ENCODE measurements around the gene CBARP. TPM values are rescaled to one million over a fixed set of nuclear protein-coding genes. Genes with fewer than 3 reads are reported as not detected.

Gene CBARP
- total and polyA plus RNA-seq, 2 of the 13 experiments (the other 11 are each of a cell fraction or from before 2014, with no cell fraction given): 1.2 to 1.4 TPM

DNA sequence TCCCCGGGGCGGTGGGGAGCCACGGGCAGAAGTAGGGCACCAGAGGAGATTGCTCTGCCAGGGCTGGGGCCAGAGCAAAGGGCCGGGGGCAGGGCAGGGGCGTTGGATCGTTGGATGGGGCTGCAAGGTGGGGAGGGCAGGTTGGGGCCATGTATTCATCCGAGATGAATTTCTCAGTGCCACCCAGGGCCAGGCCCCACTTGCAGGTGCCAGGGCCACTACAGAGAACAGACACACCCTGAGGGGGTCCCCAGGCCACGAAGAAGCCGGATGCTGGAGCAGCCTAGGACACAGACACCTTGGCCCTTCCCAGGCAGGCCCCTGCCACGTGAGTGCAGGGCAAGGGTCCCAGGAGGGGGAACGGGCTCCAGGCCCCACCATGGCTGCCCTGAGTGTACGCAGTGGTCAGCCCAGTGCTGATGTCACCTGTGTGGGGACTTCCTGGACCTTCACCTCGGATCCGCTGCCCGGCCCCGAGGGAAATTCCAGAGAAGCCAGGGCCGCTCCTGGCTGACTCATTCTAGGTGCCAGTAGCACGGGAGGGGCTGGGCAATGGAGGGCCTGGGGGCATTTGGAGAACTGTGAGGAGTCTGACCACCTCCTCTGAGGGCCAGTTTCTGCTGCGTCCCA is 54.1 kb downstream of the CBARP start (continued):
- TF ChIP-seq MEF2D (CRISPR knock-in tag; IDR thresholded peaks at IDR 0.05) (peak; percentile 38), ASH2L (IDR thresholded peaks at IDR 0.05; ENCODE audit: insufficient read length, low read depth, low read length) (no peak), ZNF543 (CRISPR knock-in tag; IDR thresholded peaks at IDR 0.05) (no peak), ATAD3A (CRISPR knock-in tag; IDR thresholded peaks at IDR 0.05) (no peak), DMAP1 (CRISPR knock-in tag; IDR thresholded peaks at IDR 0.05) (peak; percentile 44; the same call in 1 of the 2 replicates), ZNF235 (CRISPR knock-in tag; IDR thresholded peaks at IDR 0.05; ENCODE audit: borderline replicate concordance) (0 out of 2 replicates have a peak, but pooled peaks have one; percentile 53), POGZ (CRISPR knock-in tag; IDR thresholded peaks at IDR 0.05) (0 out of 2 replicates have a peak, but pooled peaks have one; percentile 19), REL (CRISPR knock-in tag; conservative IDR thresholded peaks at IDR 0.05) (no peak), FOSL2 (CRISPR knock-in tag; IDR thresholded peaks at IDR 0.05) (peak; percentile 95), KLF13 (CRISPR knock-in tag; IDR thresholded peaks at IDR 0.05) (no peak), KDM3A (CRISPR knock-in tag; IDR thresholded peaks at IDR 0.05; ENCODE audit: low read depth) (no peak), PITX1 (CRISPR knock-in tag; IDR thresholded peaks at IDR 0.05) (0 out of 2 replicates have a peak, but pooled peaks have one; percentile 30), RFXANK (CRISPR knock-in tag; IDR thresholded peaks at IDR 0.05) (no peak), EP300 (IDR thresholded peaks at IDR 0.05; ENCODE audit: low read depth in 2 of 2, low read length in 2 of 2) (peak in 1 of 2 experiments; percentile 21; a peak in 1 of 4 replicates), EP300 (CRISPR knock-in tag; IDR thresholded peaks at IDR 0.05; ENCODE audit: borderline replicate concordance) (no peak)
- TF ChIP-seq, protein P1, sequence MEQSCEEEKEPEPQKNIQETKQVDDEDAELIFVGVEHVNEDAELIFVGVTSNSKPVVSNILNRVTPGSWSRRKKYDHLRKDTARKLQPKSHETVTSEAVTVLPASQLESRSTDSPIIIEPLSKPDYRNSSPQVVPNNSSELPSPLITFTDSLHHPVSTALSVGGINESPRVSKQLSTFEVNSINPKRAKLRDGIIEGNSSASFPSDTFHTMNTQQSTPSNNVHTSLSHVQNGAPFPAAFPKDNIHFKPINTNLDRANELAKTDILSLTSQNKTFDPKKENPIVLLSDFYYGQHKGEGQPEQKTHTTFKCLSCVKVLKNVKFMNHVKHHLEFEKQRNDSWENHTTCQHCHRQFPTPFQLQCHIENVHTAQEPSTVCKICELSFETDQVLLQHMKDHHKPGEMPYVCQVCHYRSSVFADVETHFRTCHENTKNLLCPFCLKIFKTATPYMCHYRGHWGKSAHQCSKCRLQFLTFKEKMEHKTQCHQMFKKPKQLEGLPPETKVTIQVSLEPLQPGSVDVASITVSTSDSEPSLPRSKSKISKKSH (CRISPR knock-in tag; IDR thresholded peaks at IDR 0.05; ENCODE audit: borderline replicate concordance): no peak
- TF ChIP-seq, protein P2, sequence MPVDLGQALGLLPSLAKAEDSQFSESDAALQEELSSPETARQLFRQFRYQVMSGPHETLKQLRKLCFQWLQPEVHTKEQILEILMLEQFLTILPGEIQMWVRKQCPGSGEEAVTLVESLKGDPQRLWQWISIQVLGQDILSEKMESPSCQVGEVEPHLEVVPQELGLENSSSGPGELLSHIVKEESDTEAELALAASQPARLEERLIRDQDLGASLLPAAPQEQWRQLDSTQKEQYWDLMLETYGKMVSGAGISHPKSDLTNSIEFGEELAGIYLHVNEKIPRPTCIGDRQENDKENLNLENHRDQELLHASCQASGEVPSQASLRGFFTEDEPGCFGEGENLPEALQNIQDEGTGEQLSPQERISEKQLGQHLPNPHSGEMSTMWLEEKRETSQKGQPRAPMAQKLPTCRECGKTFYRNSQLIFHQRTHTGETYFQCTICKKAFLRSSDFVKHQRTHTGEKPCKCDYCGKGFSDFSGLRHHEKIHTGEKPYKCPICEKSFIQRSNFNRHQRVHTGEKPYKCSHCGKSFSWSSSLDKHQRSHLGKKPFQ (CRISPR knock-in tag; IDR thresholded peaks at IDR 0.05; ENCODE audit: insufficient replicate concordance): peak; percentile 52
- TF ChIP-seq, protein P3, sequence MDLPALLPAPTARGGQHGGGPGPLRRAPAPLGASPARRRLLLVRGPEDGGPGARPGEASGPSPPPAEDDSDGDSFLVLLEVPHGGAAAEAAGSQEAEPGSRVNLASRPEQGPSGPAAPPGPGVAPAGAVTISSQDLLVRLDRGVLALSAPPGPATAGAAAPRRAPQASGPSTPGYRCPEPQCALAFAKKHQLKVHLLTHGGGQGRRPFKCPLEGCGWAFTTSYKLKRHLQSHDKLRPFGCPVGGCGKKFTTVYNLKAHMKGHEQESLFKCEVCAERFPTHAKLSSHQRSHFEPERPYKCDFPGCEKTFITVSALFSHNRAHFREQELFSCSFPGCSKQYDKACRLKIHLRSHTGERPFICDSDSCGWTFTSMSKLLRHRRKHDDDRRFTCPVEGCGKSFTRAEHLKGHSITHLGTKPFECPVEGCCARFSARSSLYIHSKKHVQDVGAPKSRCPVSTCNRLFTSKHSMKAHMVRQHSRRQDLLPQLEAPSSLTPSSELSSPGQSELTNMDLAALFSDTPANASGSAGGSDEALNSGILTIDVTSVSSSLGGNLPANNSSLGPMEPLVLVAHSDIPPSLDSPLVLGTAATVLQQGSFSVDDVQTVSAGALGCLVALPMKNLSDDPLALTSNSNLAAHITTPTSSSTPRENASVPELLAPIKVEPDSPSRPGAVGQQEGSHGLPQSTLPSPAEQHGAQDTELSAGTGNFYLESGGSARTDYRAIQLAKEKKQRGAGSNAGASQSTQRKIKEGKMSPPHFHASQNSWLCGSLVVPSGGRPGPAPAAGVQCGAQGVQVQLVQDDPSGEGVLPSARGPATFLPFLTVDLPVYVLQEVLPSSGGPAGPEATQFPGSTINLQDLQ (CRISPR knock-in tag; IDR thresholded peaks at IDR 0.05): no peak
- TF ChIP-seq, protein P4, sequence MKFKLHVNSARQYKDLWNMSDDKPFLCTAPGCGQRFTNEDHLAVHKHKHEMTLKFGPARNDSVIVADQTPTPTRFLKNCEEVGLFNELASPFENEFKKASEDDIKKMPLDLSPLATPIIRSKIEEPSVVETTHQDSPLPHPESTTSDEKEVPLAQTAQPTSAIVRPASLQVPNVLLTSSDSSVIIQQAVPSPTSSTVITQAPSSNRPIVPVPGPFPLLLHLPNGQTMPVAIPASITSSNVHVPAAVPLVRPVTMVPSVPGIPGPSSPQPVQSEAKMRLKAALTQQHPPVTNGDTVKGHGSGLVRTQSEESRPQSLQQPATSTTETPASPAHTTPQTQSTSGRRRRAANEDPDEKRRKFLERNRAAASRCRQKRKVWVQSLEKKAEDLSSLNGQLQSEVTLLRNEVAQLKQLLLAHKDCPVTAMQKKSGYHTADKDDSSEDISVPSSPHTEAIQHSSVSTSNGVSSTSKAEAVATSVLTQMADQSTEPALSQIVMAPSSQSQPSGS (CRISPR knock-in tag; IDR thresholded peaks at IDR 0.05): peak; percentile 86
- TF ChIP-seq, protein P5, sequence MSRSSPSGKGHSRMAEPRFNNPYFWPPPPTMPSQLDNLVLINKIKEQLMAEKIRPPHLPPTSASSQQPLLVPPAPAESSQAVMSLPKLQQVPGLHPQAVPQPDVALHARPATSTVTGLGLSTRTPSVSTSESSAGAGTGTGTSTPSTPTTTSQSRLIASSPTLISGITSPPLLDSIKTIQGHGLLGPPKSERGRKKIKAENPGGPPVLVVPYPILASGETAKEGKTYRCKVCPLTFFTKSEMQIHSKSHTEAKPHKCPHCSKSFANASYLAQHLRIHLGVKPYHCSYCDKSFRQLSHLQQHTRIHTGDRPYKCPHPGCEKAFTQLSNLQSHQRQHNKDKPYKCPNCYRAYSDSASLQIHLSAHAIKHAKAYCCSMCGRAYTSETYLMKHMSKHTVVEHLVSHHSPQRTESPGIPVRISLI (CRISPR knock-in tag; IDR thresholded peaks at IDR 0.05; ENCODE audit: borderline replicate concordance): no peak
